Calu3 (cell line): ENCODE measurements around the gene LSP1. TPM values are rescaled to one million over a fixed set of nuclear protein-coding genes. Genes with fewer than 3 reads are reported as not detected.

Source experiments
- BruUV-seq: library from RNA; stranded (reverse); fragments of 400-500 nt; replicated peaks from 2 replicates; lab custom pipeline; 2021; lab: Mats Ljungman, UMichigan
- CTCF ChIA-PET: fragments of 300-600 bp; sonication (Branson Sonifier 250); formaldehyde crosslinking; loops from one replicate; lab custom pipeline; 2022; ENCODE audit warnings: antibody characterized with exemption; lab: Charles Lee
- DNase-seq: peaks from one replicate; pipeline ENCODE4 v3.0.0; 2022
- H3K27ac Mint-ChIP-seq: one replicate; pipeline ENCODE4 v1.8.0; 2022; ENCODE audit warnings: mixed read lengths; ENCODE audit not compliant: unreplicated experiment
- H3K27me3 Mint-ChIP-seq: one replicate; pipeline ENCODE4 v1.8.0; 2022; ENCODE audit warnings: mixed read lengths; ENCODE audit not compliant: unreplicated experiment
- H3K36me3 Mint-ChIP-seq: one replicate; pipeline ENCODE4 v1.8.0; 2022; ENCODE audit warnings: mild to moderate bottlenecking, moderate library complexity, mixed read lengths; ENCODE audit not compliant: insufficient read depth, unreplicated experiment
- H3K4me1 Mint-ChIP-seq: one replicate; pipeline ENCODE4 v1.8.0; 2022; ENCODE audit warnings: mild to moderate bottlenecking, low read depth, mixed read lengths; ENCODE audit not compliant: unreplicated experiment
- H3K4me3 Mint-ChIP-seq: one replicate; pipeline ENCODE4 v1.8.0; 2022; ENCODE audit warnings: mild to moderate bottlenecking, low read depth, moderate library complexity, mixed read lengths; ENCODE audit not compliant: unreplicated experiment
- H3K9me3 Mint-ChIP-seq: one replicate; pipeline ENCODE4 v1.8.0; 2022; ENCODE audit warnings: low read depth, mixed read lengths; ENCODE audit not compliant: unreplicated experiment
- intact Hi-C: fragments of 100-400 bp; cut with micrococcal nuclease; formaldehyde crosslinking; loops from one replicate; pipeline ENCODE4 v1.10.0; 2022; ENCODE audit not compliant: unreplicated experiment
- total RNA-seq: library from RNA; stranded (reverse); gene quantifications from 2 replicates; pipeline ENCODE4 v1.2.3, GENCODE V29; 2022
- TF ChIP-seq, protein P1 (sequence below): fragments of 200-600 bp; IDR thresholded peaks from one replicate; pipeline ENCODE4 v1.8.0; 2022; ENCODE audit warnings: antibody characterized with exemption; ENCODE audit not compliant: unreplicated experiment

LSP1 gene
- total RNA-seq, 1 experiment from 2014 or later, result not detected

DNA sequence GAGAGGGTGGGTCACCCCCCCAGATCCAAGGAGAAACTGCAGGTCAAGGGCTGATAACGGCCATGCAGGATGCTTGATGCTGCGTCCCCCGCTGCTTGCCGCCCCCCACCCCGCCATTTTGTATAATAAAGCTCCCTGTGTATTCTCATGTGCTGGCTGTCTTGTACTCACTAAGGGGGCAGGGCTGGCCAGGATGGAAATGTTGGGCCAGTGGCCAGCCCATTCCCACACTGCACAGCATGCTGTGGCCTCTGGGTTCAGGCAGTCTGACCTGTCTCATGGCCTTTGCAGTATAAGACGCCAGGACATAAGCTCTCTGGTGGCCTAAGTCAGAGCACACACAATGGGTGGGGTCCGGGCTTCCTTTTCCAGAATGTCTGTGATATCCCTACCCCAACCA, 39.2 kb downstream of the LSP1 start:
- CTCF ChIA-PET, result interaction anchor here (0.6 kb wide), 1 partner anchor 346 kb away, joined by 5 read pairs; no protein-coding TSS in a partner anchor
- Mint-ChIP-seq H3K27me3 (peaks cover 64% of the 10 kb centered on the region), H3K4me1 (no peaks in the 10 kb centered on the region), H3K27ac (no peak overlapping the region), H3K9me3 (peaks cover 2% of the 10 kb centered on the region), H3K4me3 (no peak overlapping the region), H3K36me3 (no peaks in the 10 kb centered on the region)
- no peak for DNase-seq
- TF ChIP-seq, protein P1, sequence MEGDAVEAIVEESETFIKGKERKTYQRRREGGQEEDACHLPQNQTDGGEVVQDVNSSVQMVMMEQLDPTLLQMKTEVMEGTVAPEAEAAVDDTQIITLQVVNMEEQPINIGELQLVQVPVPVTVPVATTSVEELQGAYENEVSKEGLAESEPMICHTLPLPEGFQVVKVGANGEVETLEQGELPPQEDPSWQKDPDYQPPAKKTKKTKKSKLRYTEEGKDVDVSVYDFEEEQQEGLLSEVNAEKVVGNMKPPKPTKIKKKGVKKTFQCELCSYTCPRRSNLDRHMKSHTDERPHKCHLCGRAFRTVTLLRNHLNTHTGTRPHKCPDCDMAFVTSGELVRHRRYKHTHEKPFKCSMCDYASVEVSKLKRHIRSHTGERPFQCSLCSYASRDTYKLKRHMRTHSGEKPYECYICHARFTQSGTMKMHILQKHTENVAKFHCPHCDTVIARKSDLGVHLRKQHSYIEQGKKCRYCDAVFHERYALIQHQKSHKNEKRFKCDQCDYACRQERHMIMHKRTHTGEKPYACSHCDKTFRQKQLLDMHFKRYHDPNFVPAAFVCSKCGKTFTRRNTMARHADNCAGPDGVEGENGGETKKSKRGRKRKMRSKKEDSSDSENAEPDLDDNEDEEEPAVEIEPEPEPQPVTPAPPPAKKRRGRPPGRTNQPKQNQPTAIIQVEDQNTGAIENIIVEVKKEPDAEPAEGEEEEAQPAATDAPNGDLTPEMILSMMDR, result no peak
- no TSS peak for BruUV-seq
- intact Hi-C loops, result no loop called here

DNA sequence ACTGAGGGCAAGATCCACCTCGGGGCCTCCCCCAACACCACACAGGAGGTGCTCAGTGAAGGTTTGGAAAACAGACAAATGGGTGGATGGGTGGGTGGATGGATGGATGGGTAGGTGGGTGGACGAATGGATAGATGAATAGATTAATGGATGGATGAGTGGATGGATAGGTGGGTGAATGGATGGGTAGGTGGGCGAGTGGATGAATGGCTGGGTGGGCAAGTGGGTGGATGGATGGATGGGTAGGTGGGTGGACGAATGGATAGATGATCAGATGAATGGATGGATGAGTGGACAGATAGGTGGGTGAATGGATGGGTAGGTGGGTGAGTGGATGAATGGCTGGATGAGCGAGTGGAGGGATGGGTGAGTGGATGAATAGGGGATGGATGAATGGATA, 39.7 kb downstream of the LSP1 start:
- CTCF ChIA-PET, result interaction anchor here (0.6 kb wide), 1 partner anchor 347 kb away, joined by 5 read pairs; no protein-coding TSS in a partner anchor
- intact Hi-C loops, result no loop called here
- H3K4me3 Mint-ChIP-seq, result no peak overlapping the region
- no peak overlapping the region for H3K27ac Mint-ChIP-seq
- no peaks in the 10 kb centered on the region for H3K36me3 Mint-ChIP-seq
- no TSS peak for BruUV-seq
- no peak for DNase-seq
- peaks cover 2% of the 10 kb centered on the region for H3K9me3 Mint-ChIP-seq
- TF ChIP-seq, protein P1, result no peak
- H3K27me3 Mint-ChIP-seq, result peaks cover 68% of the 10 kb centered on the region
- H3K4me1 Mint-ChIP-seq, result no peaks in the 10 kb centered on the region

GRCh38 chr11:1893581-1894359, 40.9 kb downstream of the LSP1 start:
- DNase-seq, result no peak
- Mint-ChIP-seq H3K4me3 (no peak overlapping the region), H3K27me3 (peaks cover 68% of the 10 kb centered on the region), H3K36me3 (no peaks in the 10 kb centered on the region), H3K9me3 (peaks cover 2% of the 10 kb centered on the region), H3K4me1 (no peaks in the 10 kb centered on the region), H3K27ac (no peak overlapping the region)
- CTCF ChIA-PET, result no interaction called here
- intact Hi-C loops, result no loop called here
- TF ChIP-seq, protein P1, result no peak
- BruUV-seq, result no TSS peak

DNA sequence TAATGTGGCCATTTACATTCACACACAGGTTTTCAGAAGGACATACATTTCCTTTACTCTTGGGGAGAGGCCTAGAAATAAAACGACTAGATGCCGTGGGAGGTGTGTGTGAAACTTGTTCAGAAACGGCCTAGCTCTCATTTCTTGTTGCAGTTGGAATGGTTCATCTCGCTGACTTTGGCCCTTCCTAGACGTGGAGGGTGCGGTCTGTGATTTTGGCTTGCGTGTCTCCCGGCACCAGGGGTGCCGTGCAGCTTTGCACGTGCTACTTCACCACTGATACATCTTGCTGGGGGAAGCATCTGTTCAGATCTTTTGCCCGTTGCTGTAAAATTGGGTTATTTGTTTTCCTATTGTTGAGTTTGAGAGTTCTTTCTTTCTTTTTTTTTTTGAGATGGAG, 41.9 kb downstream of the LSP1 start:
- H3K36me3 Mint-ChIP-seq, result no peaks in the 10 kb centered on the region
- no peaks in the 10 kb centered on the region for H3K4me1 Mint-ChIP-seq
- H3K27me3 Mint-ChIP-seq, result peaks cover 72% of the 10 kb centered on the region
- no TSS peak for BruUV-seq
- CTCF ChIA-PET, result no interaction called here
- peaks cover 2% of the 10 kb centered on the region for H3K9me3 Mint-ChIP-seq
- DNase-seq, result no peak
- intact Hi-C loops, result no loop called here
- TF ChIP-seq, protein P1, result no peak
- no peak overlapping the region for H3K4me3 Mint-ChIP-seq
- no peak overlapping the region for H3K27ac Mint-ChIP-seq
